Muscle layer of duodenum (tissue), 2 donors: ENCODE results near the gene AVPR1A.
"Not testable (repeated sequence)": the region's sequence is repeated elsewhere in the genome, so short reads cannot be mapped to it uniquely, and the experiment has no call there.

ENCODE experiments used
- H3K27ac ChIP-seq: one replicate; pipeline ENCODE4 v1.7.0; 2013; ENCODE audit warnings: mild to moderate bottlenecking, low read length
- H3K27me3 ChIP-seq: one replicate; pipeline ENCODE4 v1.7.0; 2013; ENCODE audit warnings: low read depth, mild to moderate bottlenecking, control low read depth, low read length
- H3K36me3 ChIP-seq, 2 donors: one replicate each; pipeline ENCODE4 v1.7.0; 2013; ENCODE audit warnings: low read length in 2 of 2, control low read depth in 1 of 2, mild to moderate bottlenecking in 1 of 2; ENCODE audit not compliant: insufficient read depth in 2 of 2, control insufficient read depth in 1 of 2
- H3K4me1 ChIP-seq, 2 donors: one replicate each; pipeline ENCODE4 v1.7.0; 2013; ENCODE audit warnings: low read length in 2 of 2, mild to moderate bottlenecking in 2 of 2, control low read depth in 1 of 2, moderate library complexity in 1 of 2; ENCODE audit not compliant: insufficient read depth in 2 of 2, control insufficient read depth in 1 of 2
- H3K4me3 ChIP-seq, 2 donors: one replicate each; pipeline ENCODE4 v1.7.0; 2013; ENCODE audit warnings: low read length in 2 of 2, low read depth in 1 of 2, mild to moderate bottlenecking in 1 of 2
- H3K9me3 ChIP-seq, 2 donors: one replicate each; pipeline ENCODE4 v1.7.0; 2013; ENCODE audit warnings: low read length in 2 of 2, control low read depth in 1 of 2, mild to moderate bottlenecking in 1 of 2; ENCODE audit not compliant: control insufficient read depth in 1 of 2
- donor health status: healthy.

Gene AVPR1A

DNA sequence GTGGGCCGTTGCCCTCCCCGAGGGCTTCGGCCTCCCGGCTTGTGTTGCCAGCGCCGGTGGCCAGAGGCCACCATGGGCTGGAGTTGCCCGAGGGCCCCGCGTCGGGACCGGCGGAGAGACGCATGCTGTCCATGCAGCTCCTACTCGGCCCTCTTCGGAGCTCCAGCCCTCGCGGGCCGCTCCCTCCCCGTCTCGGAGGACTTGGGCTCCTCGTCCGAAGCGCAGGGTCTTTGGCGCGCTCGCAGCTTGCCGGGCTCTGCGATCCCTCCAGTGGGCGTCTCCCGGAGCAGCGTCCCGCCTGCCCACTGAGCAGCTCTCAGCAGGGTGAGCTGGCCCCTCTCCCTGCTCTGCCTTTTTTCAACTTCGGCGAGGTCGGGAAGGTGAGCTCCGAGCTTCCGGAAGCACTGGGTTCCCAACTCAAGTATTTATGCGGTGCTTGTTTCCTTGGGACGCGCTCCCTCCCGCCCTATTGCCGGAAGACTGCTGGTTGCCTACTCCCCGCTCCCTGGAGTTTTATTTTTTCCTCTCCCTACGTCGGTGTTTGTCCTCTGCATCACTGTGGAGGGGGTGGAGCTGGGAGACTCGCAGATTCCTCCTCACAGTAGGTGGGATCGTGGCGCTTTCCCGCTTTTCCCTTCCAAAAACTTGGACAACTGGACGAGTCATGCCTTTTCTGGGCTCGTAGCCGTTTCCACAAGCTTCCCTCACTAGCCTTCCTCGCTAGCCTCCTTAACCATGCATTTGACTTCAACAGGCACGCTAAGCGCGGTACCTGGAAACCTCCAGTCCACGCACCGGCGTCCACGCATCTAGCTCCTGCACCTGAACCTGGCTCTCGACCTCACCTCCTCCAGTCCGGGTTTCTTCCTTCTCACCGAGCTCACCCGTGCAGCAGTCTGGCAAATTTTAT, at the start of gene AVPR1A:
AVPR1A (minus strand) TSS at position 489 of the 910 bp plus-strand sequence; CDS start at position 124, 365 bp downstream.
- H3K36me3 ChIP-seq = no peaks in the 10 kb centered on the region
- no peak within 1 kb of the TSS for H3K27ac ChIP-seq
- H3K27me3 ChIP-seq = peaks cover 32% of the 10 kb centered on the region
- peak within 1 kb of the TSS; percentile 57 to 65 for H3K4me3 ChIP-seq
- peaks cover 9 to 24% of the 10 kb centered on the region in 2 donors for H3K4me1 ChIP-seq
- H3K9me3 ChIP-seq = no peaks in the 10 kb centered on the region

DNA sequence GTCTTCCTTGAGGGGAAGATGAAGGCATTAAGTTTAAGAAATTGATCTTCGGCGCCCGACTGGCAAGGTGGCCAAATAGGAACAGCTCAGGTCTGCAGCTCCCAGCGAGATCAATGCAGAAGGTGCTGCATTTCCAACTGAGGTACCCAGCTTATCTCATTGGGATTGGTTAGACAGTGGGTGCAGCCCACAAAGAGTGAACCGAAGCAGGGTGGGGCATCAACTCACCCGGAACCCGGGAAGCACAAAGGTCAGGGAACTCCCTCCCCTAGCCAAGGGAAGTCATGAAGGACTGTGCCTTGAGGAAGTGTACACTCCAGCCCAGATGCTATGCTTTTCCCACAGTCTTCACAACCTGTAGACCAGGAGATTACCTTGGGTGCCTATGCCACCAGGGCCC, 45.2 kb upstream of the AVPR1A start:
- Histone ChIP-seq H3K36me3 (no peaks in the 10 kb centered on the region), H3K27ac (no peak overlapping the region), H3K4me3 (no peak overlapping the region), H3K9me3 (peaks cover 0 to 2% of the 10 kb centered on the region in 2 donors), H3K27me3 (no peaks in the 10 kb centered on the region), H3K4me1 (no peaks in the 10 kb centered on the region)

DNA sequence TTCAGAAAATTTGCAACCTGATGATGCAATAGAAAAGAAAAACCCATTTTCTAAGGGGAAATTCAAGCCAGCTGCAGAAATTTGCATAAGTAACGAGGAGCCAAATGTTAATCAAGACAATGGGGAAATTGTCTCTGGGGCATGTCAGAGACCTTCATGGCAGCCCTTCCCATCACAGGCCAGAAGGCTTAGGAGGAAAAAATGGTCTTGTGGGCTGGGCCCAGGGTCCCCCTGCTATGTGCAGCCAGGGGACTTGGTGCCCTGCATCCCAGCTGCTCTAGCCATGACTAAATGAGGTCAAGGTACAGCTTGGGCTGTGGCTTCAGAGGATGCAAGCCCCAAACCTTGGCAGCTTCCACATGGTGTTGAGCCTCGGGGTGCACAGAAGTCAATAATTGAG, 28.2 kb upstream of the AVPR1A start:
- H3K4me3 ChIP-seq = no peak overlapping the region
- H3K27ac ChIP-seq = no peak overlapping the region
- H3K4me1 ChIP-seq = no peaks in the 10 kb centered on the region
- peaks cover 0 to 18% of the 10 kb centered on the region in 2 donors for H3K9me3 ChIP-seq
- no peaks in the 10 kb centered on the region for H3K36me3 ChIP-seq
- no peaks in the 10 kb centered on the region for H3K27me3 ChIP-seq

DNA sequence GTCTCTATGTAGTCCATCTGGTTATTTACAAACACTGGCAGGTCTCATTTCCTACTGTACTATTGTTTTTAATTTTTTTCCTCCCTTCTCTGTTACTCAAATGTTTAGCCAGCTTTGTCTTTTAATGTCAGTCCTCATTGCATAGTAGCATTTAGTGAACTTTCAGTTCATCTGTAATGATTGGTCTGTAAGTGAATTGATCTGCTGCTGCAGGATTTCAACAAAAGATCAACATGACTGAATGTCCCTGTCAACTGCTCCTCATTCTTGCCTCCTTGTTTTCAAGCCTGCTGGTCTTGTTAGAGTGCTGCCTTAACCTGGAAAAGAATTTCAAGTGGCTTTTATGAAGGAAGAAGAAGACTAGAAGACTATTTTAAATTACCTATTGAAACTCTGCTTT, 19.3 kb upstream of the AVPR1A start:
- Histone ChIP-seq H3K36me3 (no peaks in the 10 kb centered on the region), H3K27me3 (no peaks in the 10 kb centered on the region), H3K27ac (no peak overlapping the region), H3K4me1 (no peaks in the 10 kb centered on the region), H3K4me3 (no peak overlapping the region), H3K9me3 (no peaks in the 10 kb centered on the region)

DNA sequence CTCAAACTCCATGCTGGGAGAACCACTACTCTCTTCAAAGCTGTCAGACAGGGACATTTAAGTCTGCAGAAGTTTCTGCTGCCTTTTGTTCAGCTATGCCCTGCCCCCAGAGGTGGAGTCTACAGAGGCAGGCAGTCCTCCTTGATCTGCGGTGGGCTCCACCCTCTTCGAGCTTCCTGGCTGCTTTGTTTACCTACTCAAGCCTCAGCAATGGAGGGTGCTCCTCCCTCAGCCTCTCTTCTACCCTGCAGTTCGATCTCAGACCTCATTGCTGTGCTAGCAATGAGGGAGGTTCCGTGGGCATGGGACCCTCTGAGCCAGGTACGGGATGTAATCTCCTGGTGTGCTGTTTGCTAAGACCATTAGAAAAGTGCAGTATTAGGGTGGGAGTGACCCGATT, 16.7 kb upstream of the AVPR1A start:
- not testable (repeated sequence) for H3K9me3 ChIP-seq, H3K27ac ChIP-seq, H3K36me3 ChIP-seq, H3K4me1 ChIP-seq, H3K4me3 ChIP-seq, H3K27me3 ChIP-seq

DNA sequence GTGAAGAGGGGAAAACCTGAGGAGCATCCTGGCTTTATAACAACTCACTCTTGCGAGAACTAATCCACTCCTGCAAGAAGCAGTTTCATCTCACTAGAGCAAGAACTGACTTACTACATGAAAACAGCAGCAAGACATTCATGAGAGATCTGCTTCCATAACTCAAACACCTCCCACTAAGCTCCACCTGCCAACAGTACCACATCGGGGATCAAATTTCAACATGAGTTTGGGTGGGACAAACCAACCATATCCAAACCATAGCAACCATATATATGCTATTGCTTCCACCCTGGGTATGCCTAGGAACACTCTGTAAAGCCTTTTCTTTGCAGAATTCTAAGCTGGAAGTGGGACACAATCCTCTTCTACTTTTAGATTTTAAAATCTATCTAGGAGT, 13.9 kb upstream of the AVPR1A start:
- Histone ChIP-seq H3K9me3 (no peaks in the 10 kb centered on the region), H3K4me1 (no peaks in the 10 kb centered on the region), H3K36me3 (no peaks in the 10 kb centered on the region), H3K27ac (no peak overlapping the region), H3K27me3 (no peaks in the 10 kb centered on the region), H3K4me3 (no peak overlapping the region)

DNA sequence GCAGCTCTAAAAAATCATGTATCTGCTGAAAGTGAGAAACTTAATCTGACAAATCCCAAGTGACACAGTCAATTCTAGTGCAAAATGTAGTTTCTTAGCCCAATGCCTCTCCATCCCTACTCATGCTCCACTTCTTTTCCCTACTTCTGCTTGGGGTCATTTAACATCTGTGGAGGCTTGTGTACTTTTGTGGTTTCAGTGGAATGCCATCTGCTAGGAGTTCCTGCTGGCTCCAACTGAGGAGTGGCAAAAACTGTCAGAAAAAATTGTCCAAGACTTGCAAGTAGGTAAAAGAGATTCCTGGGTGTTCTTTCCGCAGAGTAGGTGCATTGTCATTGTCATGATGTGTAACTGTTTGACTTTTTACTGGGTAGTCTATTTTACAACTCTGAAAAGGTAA, 12.5 kb upstream of the AVPR1A start:
- H3K9me3 ChIP-seq = no peaks in the 10 kb centered on the region
- H3K27me3 ChIP-seq = no peaks in the 10 kb centered on the region
- H3K4me3 ChIP-seq = no peak overlapping the region
- no peaks in the 10 kb centered on the region for H3K4me1 ChIP-seq
- H3K27ac ChIP-seq = no peak overlapping the region
- H3K36me3 ChIP-seq = no peaks in the 10 kb centered on the region

DNA sequence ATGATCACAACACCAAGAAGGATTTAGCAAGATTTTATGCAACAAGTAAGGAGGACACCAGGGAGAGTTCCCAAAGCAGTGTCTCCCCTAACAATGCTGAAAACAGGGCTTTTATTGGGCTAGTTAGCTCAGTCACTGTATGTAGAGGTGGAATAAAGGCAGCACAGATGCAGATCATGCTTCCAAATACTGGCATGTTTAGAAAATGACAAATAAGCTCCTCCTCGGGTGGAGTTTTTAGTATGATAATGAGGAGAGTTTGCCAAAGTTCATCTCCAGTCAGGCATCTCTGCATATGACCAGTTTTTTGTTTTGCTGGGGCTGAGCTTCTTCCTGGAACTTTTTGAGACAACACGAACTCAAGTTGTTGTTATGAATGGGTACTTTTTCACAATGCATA, 4.4 kb upstream of the AVPR1A start:
- no peak overlapping the region for H3K27ac ChIP-seq
- H3K36me3 ChIP-seq = no peaks in the 10 kb centered on the region
- no peaks in the 10 kb centered on the region for H3K9me3 ChIP-seq
- H3K27me3 ChIP-seq = peaks cover 20% of the 10 kb centered on the region
- peaks cover 9 to 21% of the 10 kb centered on the region in 2 donors for H3K4me1 ChIP-seq
- H3K4me3 ChIP-seq = no peak overlapping the region

DNA sequence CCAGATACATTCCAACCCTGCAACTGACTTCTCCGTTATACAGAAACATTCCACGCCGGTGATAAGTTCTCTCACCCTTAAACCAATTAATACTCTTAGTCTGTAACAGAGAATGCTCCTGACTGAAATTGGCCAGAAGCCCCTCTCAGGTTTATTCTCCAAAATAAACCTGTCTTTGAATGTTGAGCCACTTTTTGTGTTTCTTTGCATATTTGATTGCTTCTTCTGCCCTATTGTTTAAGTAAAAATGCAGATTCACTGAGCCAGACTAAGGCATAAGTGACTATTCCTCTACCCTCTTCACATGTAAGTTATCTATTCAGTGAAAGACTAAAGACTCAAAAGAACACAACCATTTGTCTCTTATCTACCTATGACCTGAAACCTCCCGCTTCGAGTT, 3.6 kb upstream of the AVPR1A start:
- H3K9me3 ChIP-seq = no peaks in the 10 kb centered on the region
- peaks cover 28% of the 10 kb centered on the region for H3K27me3 ChIP-seq

DNA sequence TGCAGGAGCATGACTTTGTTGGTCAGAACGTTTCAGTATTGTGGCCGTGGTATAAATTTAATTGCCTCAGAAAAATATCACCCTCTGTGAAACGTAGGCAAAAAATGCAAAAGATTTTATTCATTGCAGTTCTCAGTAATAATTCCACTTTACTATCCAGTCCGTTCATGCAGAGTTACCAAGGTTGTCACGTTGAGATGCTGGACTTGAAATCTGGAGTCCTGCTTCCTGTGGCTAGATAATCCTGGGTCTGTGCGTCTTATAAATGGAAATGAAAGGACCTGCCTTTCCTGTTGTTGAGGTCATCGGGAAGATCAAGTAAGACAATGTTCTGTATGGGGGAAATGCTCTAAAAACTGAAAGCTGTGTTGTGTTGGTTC, 1.3 kb upstream of the AVPR1A start:
- Histone ChIP-seq H3K36me3 (no peaks in the 10 kb centered on the region), H3K9me3 (no peaks in the 10 kb centered on the region), H3K27ac (no peak overlapping the region), H3K27me3 (peaks cover 32% of the 10 kb centered on the region), H3K4me3 (peak overlapping the region in 1 of 2 donors; percentile 65), H3K4me1 (peaks cover 9 to 24% of the 10 kb centered on the region in 2 donors)

More for the DNA sequence above, 3.6 kb upstream of the AVPR1A start:
- H3K36me3 ChIP-seq = no peaks in the 10 kb centered on the region
- no peak overlapping the region for H3K4me3 ChIP-seq
- peaks cover 9 to 24% of the 10 kb centered on the region in 2 donors for H3K4me1 ChIP-seq
- H3K27ac ChIP-seq = no peak overlapping the region

DNA sequence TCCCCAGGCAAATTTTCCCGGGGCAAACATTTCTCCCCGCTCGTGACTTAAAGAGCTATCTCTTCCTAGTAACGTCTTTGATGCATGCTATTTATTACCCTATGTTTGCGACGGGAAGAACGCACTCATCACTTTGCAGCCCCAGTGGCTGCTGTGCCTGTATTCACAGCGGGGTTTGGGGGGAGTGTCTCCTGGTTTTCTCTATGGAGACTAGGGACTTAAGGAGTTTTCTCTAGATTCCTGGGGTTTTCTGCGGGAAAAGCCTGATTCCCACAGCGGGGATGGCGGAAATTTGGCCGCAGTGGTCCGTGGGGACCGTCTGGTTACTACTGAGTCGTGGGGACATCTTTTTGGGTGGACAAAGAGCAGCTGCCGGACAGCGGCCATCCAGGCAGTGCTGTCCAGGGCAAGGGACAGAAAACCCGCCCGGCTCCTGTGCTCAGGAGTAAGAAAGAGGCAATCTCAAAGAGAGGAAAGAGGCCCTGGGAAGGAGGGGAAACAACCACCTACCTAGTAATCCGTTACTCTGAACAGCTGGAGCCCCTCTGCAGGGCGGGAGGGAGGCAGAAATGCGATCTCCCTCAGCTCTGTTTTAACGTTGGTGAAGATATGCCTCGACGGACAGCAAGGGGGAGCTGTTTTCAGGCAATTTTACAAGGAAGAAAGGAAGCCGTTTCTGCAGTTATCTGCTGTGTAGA, 771 bp upstream of the AVPR1A start:
- H3K27me3 ChIP-seq = peaks cover 32% of the 10 kb centered on the region
- no peaks in the 10 kb centered on the region for H3K9me3 ChIP-seq
- peaks cover 9 to 24% of the 10 kb centered on the region in 2 donors for H3K4me1 ChIP-seq
- H3K27ac ChIP-seq = no peak overlapping the region
- peak overlapping the region; percentile 57 to 65 for H3K4me3 ChIP-seq
- no peaks in the 10 kb centered on the region for H3K36me3 ChIP-seq
